HEK293 (cell line): ENCODE data around the gene ANKRD63.

ENCODE experiments used
- CTCF ChIA-PET: fragments of 350-600 bp; formaldehyde crosslinking; extraction: SDS; loops from one replicate; lab custom pipeline; 2021; ENCODE audit warnings: antibody characterized with exemption; lab: Yijun Ruan, JAX
- POLR2A ChIA-PET: fragments of 300-600 bp; formaldehyde crosslinking; extraction: SDS; loops from one replicate; lab custom pipeline; 2020; ENCODE audit warnings: antibody characterized with exemption, inconsistent platforms; lab: Yijun Ruan, JAX
- H3K27ac ChIP-seq: fragments of 200-500 bp; sonication (Bioruptor generic); 2 replicates; pipeline ENCODE4 v1.5.1; 2014; ENCODE audit warnings: low read depth, low read length, control low read depth, inconsistent platforms; ENCODE audit errors: extremely low read depth
- H3K36me3 ChIP-seq, 2 experiments: fragments of 200-500 bp in 1 of 2; sonication (Bioruptor generic) in 1 of 2; 1 replicate in 1 of 2; 2 replicates in 1 of 2; pipeline ENCODE4 v1.5.1; 2014 to 2017; ENCODE audit warnings: inconsistent platforms in 2 of 2, low read length in 2 of 2; ENCODE audit not compliant: control insufficient read depth in 2 of 2, insufficient read depth in 1 of 2
- H3K4me1 ChIP-seq: fragments of 200-500 bp; sonication (Bioruptor generic); 2 replicates; pipeline ENCODE4 v1.5.1; 2014; ENCODE audit warnings: mild to moderate bottlenecking, low read length, inconsistent platforms; ENCODE audit not compliant: control insufficient read depth, insufficient read depth
- H3K4me3 ChIP-seq: 2 replicates; pipeline ENCODE4 v1.5.1; 2011; ENCODE audit warnings: low read depth, mild to moderate bottlenecking, control low read depth, low read length, moderate library complexity
- H3K9me3 ChIP-seq: fragments of 200-500 bp; sonication (Bioruptor generic); 2 replicates; pipeline ENCODE4 v1.5.1; 2014; ENCODE audit warnings: low read depth, low read length, inconsistent platforms; ENCODE audit not compliant: control insufficient read depth, insufficient read depth
- GLI2 ChIP-seq: fragments of 450-650 bp; formaldehyde crosslinking; IDR thresholded peaks from 2 replicates; pipeline ENCODE4; 2017; ENCODE audit warnings: missing biosample characterization, missing genetic modification characterization, low read depth, borderline replicate concordance
- GLIS2 ChIP-seq: fragments of 450-650 bp; formaldehyde crosslinking; IDR thresholded peaks from 2 replicates; pipeline ENCODE4 v1.5.1; 2016; ENCODE audit warnings: missing biosample characterization, missing genetic modification characterization
- IKZF3 ChIP-seq: fragments of 450-650 bp; IDR thresholded peaks from 2 replicates; pipeline ENCODE4 v1.5.0; 2018; ENCODE audit warnings: missing biosample characterization, mild to moderate bottlenecking, missing genetic modification characterization, moderate library complexity
- INSM2 ChIP-seq: fragments of 450-650 bp; formaldehyde crosslinking; IDR thresholded peaks from 2 replicates; pipeline ENCODE4 v1.5.1; 2016; ENCODE audit warnings: missing biosample characterization, missing genetic modification characterization
- MYNN ChIP-seq: fragments of 450-650 bp; formaldehyde crosslinking; IDR thresholded peaks from 2 replicates; pipeline ENCODE4 v1.5.1; 2016; ENCODE audit warnings: missing biosample characterization, missing genetic modification characterization, borderline replicate concordance
- PATZ1 ChIP-seq: fragments of 450-650 bp; formaldehyde crosslinking; IDR thresholded peaks from 2 replicates; pipeline ENCODE4 v1.5.1; 2016; ENCODE audit warnings: missing biosample characterization, missing genetic modification characterization
- PRDM10 ChIP-seq: fragments of 450-650 bp; formaldehyde crosslinking; IDR thresholded peaks from 2 replicates; pipeline ENCODE4 v1.5.1; 2016; ENCODE audit warnings: missing biosample characterization, missing genetic modification characterization
- RBAK ChIP-seq: fragments of 450-650 bp; formaldehyde crosslinking; IDR thresholded peaks from 2 replicates; pipeline ENCODE4 v1.5.1; 2016; ENCODE audit warnings: missing biosample characterization, missing genetic modification characterization
- SP3 ChIP-seq: fragments of 450-650 bp; formaldehyde crosslinking; IDR thresholded peaks from 2 replicates; pipeline ENCODE4 v1.5.1; 2016; ENCODE audit warnings: missing biosample characterization, missing genetic modification characterization
- TRIM28 ChIP-seq: IDR thresholded peaks from 2 replicates; pipeline ENCODE4 v1.6.1; 2011; ENCODE audit warnings: low read length, control low read depth, borderline replicate concordance
- ZBTB17 ChIP-seq: fragments of 450-650 bp; formaldehyde crosslinking; IDR thresholded peaks from 2 replicates; pipeline ENCODE4 v1.5.1; 2016; ENCODE audit warnings: missing biosample characterization, missing genetic modification characterization
- ZNF114 ChIP-seq: fragments of 450-650 bp; formaldehyde crosslinking; IDR thresholded peaks from 2 replicates; pipeline ENCODE4 v1.5.0; 2017; ENCODE audit warnings: missing biosample characterization, missing genetic modification characterization
- ZNF132 ChIP-seq: fragments of 450-650 bp; formaldehyde crosslinking; IDR thresholded peaks from 2 replicates; pipeline ENCODE4 v1.5.1; 2017; ENCODE audit warnings: missing biosample characterization, missing genetic modification characterization, borderline replicate concordance
- ZNF23 ChIP-seq: fragments of 450-650 bp; formaldehyde crosslinking; IDR thresholded peaks from 2 replicates; pipeline ENCODE4 v1.5.1; 2016; ENCODE audit warnings: missing biosample characterization, missing genetic modification characterization, borderline replicate concordance
- ZNF366 ChIP-seq: fragments of 450-650 bp; formaldehyde crosslinking; conservative IDR thresholded peaks from 2 replicates; pipeline ENCODE4 v1.5.1; 2016; ENCODE audit warnings: missing biosample characterization, missing genetic modification characterization
- ZNF473 ChIP-seq: fragments of 450-650 bp; formaldehyde crosslinking; IDR thresholded peaks from 2 replicates; pipeline ENCODE4 v1.5.1; 2017; ENCODE audit warnings: missing biosample characterization, missing genetic modification characterization
- ZNF629 ChIP-seq: fragments of 450-650 bp; formaldehyde crosslinking; IDR thresholded peaks from 2 replicates; pipeline ENCODE4 v1.5.1; 2017; ENCODE audit warnings: missing biosample characterization, missing genetic modification characterization
- ZNF658 ChIP-seq: fragments of 450-650 bp; formaldehyde crosslinking; IDR thresholded peaks from 2 replicates; pipeline ENCODE4; 2016; ENCODE audit warnings: missing biosample characterization, missing genetic modification characterization
- ZNF660 ChIP-seq: fragments of 450-650 bp; IDR thresholded peaks from 2 replicates; pipeline ENCODE4 v1.5.1; 2018; ENCODE audit warnings: missing biosample characterization, mild to moderate bottlenecking, missing genetic modification characterization
- ZSCAN5A ChIP-seq: fragments of 450-650 bp; formaldehyde crosslinking; IDR thresholded peaks from 2 replicates; pipeline ENCODE4 v1.5.1; 2016; ENCODE audit warnings: missing biosample characterization, missing genetic modification characterization
- TF ChIP-seq, protein P1 (sequence below): fragments of 450-650 bp; formaldehyde crosslinking; IDR thresholded peaks from 2 replicates; pipeline ENCODE4; 2016; ENCODE audit warnings: missing biosample characterization, missing genetic modification characterization
- TF ChIP-seq, protein P2 (sequence below): fragments of 450-650 bp; formaldehyde crosslinking; IDR thresholded peaks from 2 replicates; pipeline ENCODE4 v1.5.1; 2016; ENCODE audit warnings: missing biosample characterization, missing genetic modification characterization, borderline replicate concordance
- TF ChIP-seq, protein P3 (sequence below): fragments of 450-650 bp; formaldehyde crosslinking; optimal IDR thresholded peaks from 2 replicates; pipeline ENCODE3; 2016; ENCODE audit warnings: missing biosample characterization, mild to moderate bottlenecking, missing genetic modification characterization

Gene ANKRD63

GRCh38 chr15:40238532-40239403, 44.1 kb downstream of the ANKRD63 start, which contains the start of gene PAK6:
PAK6 (plus strand) TSS chr15:40239063; CDS start chr15:40264786, 25,723 bp downstream.
- ChIA-PET POLR2A (interaction anchor here (0.7 to 1.3 kb wide), 2 partner anchors 10 to 16 kb away, joined by 3 to 6 read pairs; no protein-coding TSS in a partner anchor), CTCF (interaction anchor here (0.5 to 10.3 kb wide), 5 partner anchors 9 to 68 kb away, joined by 3 to 68 read pairs (median 6); no protein-coding TSS in a partner anchor)
- peak within 1 kb of the TSS; percentile 26 for H3K4me3 ChIP-seq
- peaks cover 5% of the 10 kb centered on the region; the same call in 1 of the 2 replicates for H3K4me1 ChIP-seq
- no peak within 1 kb of the TSS; the same call in 1 of the 2 replicates for H3K27ac ChIP-seq
- H3K9me3 ChIP-seq = no peaks in the 10 kb centered on the region
- H3K36me3 ChIP-seq = no peaks in the 10 kb centered on the region
- TF ChIP-seq ZBTB17 = peak; percentile 44; the same call in 1 of the 2 replicates
- TF ChIP-seq ZNF114 (tag by site-specific recombination) = no peak
- TF ChIP-seq GLI2 = no peak
- no peak for TF ChIP-seq ZNF132 (tag by site-specific recombination)
- TF ChIP-seq IKZF3 (tag by site-specific recombination) = peak; percentile 75
- TF ChIP-seq ZNF473 (tag by site-specific recombination) = no peak
- peak; percentile 90 for TF ChIP-seq ZNF629 (tag by site-specific recombination)
- TF ChIP-seq TRIM28 = no peak
- TF ChIP-seq ZNF658 (tag by site-specific recombination) = no peak
- no peak for TF ChIP-seq INSM2 (tag by site-specific recombination)
- TF ChIP-seq, protein P1, sequence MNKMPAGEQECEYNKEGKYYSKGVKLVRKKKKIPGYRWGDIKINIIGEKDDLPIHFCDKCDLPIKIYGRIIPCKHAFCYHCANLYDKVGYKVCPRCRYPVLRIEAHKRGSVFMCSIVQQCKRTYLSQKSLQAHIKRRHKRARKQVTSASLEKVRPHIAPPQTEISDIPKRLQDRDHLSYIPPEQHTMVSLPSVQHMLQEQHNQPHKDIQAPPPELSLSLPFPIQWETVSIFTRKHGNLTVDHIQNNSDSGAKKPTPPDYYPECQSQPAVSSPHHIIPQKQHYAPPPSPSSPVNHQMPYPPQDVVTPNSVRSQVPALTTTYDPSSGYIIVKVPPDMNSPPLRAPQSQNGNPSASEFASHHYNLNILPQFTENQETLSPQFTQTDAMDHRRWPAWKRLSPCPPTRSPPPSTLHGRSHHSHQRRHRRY (tag by site-specific recombination) = no peak
- TF ChIP-seq MYNN (tag by site-specific recombination) = peak; percentile 77
- TF ChIP-seq ZNF23 (tag by site-specific recombination) = no peak
- no peak for TF ChIP-seq PATZ1 (tag by site-specific recombination)
- TF ChIP-seq SP3 (tag by site-specific recombination) = no peak; the same call in 1 of the 2 replicates
- TF ChIP-seq RBAK (tag by site-specific recombination) = no peak
- TF ChIP-seq, protein P2, sequence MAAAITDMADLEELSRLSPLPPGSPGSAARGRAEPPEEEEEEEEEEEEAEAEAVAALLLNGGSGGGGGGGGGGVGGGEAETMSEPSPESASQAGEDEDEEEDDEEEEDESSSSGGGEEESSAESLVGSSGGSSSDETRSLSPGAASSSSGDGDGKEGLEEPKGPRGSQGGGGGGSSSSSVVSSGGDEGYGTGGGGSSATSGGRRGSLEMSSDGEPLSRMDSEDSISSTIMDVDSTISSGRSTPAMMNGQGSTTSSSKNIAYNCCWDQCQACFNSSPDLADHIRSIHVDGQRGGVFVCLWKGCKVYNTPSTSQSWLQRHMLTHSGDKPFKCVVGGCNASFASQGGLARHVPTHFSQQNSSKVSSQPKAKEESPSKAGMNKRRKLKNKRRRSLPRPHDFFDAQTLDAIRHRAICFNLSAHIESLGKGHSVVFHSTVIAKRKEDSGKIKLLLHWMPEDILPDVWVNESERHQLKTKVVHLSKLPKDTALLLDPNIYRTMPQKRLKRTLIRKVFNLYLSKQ (tag by site-specific recombination) = no peak
- 0 out of 2 replicates have a peak, but pooled peaks have one; percentile 33 for TF ChIP-seq ZNF660 (tag by site-specific recombination)
- TF ChIP-seq PRDM10 (tag by site-specific recombination) = 0 out of 2 replicates have a peak, but pooled peaks have one; percentile 21
- TF ChIP-seq ZSCAN5A (tag by site-specific recombination) = no peak
- 0 out of 2 replicates have a peak, but pooled peaks have one; percentile 9 for TF ChIP-seq GLIS2 (tag by site-specific recombination)
- TF ChIP-seq, protein P3, sequence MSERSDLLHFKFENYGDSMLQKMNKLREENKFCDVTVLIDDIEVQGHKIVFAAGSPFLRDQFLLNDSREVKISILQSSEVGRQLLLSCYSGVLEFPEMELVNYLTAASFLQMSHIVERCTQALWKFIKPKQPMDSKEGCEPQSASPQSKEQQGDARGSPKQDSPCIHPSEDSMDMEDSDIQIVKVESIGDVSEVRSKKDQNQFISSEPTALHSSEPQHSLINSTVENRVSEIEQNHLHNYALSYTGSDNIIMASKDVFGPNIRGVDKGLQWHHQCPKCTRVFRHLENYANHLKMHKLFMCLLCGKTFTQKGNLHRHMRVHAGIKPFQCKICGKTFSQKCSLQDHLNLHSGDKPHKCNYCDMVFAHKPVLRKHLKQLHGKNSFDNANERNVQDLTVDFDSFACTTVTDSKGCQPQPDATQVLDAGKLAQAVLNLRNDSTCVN (tag by site-specific recombination) = peak; percentile 41
- TF ChIP-seq ZNF366 = 0 out of 2 replicates have a peak, but pooled peaks have one; percentile 14
